Activated naive CD4-positive, alpha-beta T cell treated with Interleukin-2 at 50 U/mL for 16 hours (primary cell): ENCODE data around the gene BCL3.
A peak's percentile ranks its signal among the peaks of the same experiment; 100 is the strongest.

Experiments
- DNase-seq: peaks from one replicate; pipeline ENCODE4 v3.0.0-alpha.2; 2020

Gene BCL3

GRCh38 chr19:44742330-44743061 lies 6.0 kb upstream of the BCL3 start:
- no peak for DNase-seq

- no peak for DNase-seq
Observed at GRCh38 chr19:44744871-44745332, 3.6 kb upstream of the BCL3 start.

GRCh38 chr19:44745341-44745831 lies 3.1 kb upstream of the BCL3 start:
- no peak for DNase-seq

GRCh38 chr19:44745887-44746600 lies 2.5 kb upstream of the BCL3 start:
- no peak for DNase-seq

GRCh38 chr19:44746616-44746945 lies 1.9 kb upstream of the BCL3 start:
- DNase-seq, result no peak

- DNase-seq, result peak; percentile 92
Observed at GRCh38 chr19:44746946-44747738, 1.4 kb upstream of the BCL3 start.

- DNase-seq, result peak; percentile 49
Observed at GRCh38 chr19:44747739-44748425, 626 bp upstream of the BCL3 start.

- DNase-seq, result no peak
Observed at GRCh38 chr19:44749292-44749691, 784 bp downstream of the BCL3 start.

GRCh38 chr19:44749994-44750393 lies 1.5 kb downstream of the BCL3 start:
- DNase-seq, result no peak

GRCh38 chr19:44752123-44752815 lies 3.8 kb downstream of the BCL3 start:
- no peak for DNase-seq

GRCh38 chr19:44752816-44753625 lies 4.5 kb downstream of the BCL3 start:
- DNase-seq, result peak; percentile 95

- DNase-seq, result no peak
Observed at GRCh38 chr19:44753626-44753931, 5.1 kb downstream of the BCL3 start.

- peak; percentile 73 for DNase-seq
Observed at GRCh38 chr19:44753932-44754749, 5.6 kb downstream of the BCL3 start.

GRCh38 chr19:44754750-44755080 lies 6.2 kb downstream of the BCL3 start:
- DNase-seq, result no peak

GRCh38 chr19:44755219-44755618 lies 6.7 kb downstream of the BCL3 start:
- no peak for DNase-seq

- no peak for DNase-seq
Observed at GRCh38 chr19:44756089-44756562, 7.6 kb downstream of the BCL3 start.

- no peak for DNase-seq
Observed at GRCh38 chr19:44757057-44757734, 8.7 kb downstream of the BCL3 start.

- no peak for DNase-seq
Observed at GRCh38 chr19:44757735-44758505, 9.4 kb downstream of the BCL3 start.

GRCh38 chr19:44758596-44758995 lies 10.1 kb downstream of the BCL3 start:
- no peak for DNase-seq
